Fibroblast of mammary gland (primary cell): ENCODE measurements around the gene DCAF10.
"Not testable (repeated sequence)": the region's sequence is repeated elsewhere in the genome, so short reads cannot be mapped to it uniquely, and the experiment has no call there.

Experiments used
- DNase-seq: peaks from one replicate; pipeline ENCODE4 v3.0.0-alpha.2; 2010; ENCODE audit warnings: low read depth
- H3K4me3 ChIP-seq: 2 replicates; pipeline ENCODE4 v1.5.1; 2011; ENCODE audit warnings: low read depth, mild to moderate bottlenecking, low read length, moderate library complexity; ENCODE audit not compliant: control insufficient read depth
- CTCF ChIP-seq: conservative IDR thresholded peaks from 2 replicates; pipeline ENCODE4 v1.5.1; 2011; ENCODE audit warnings: low read depth, low read length, inconsistent platforms; ENCODE audit not compliant: control insufficient read depth, insufficient read depth

DCAF10 gene

GRCh38 chr9:37760416-37761161 is 40.0 kb upstream of the DCAF10 start:
- DNase-seq, result peak; percentile 85
- no peak overlapping the region for H3K4me3 ChIP-seq
- TF ChIP-seq CTCF, result no peak

DNA sequence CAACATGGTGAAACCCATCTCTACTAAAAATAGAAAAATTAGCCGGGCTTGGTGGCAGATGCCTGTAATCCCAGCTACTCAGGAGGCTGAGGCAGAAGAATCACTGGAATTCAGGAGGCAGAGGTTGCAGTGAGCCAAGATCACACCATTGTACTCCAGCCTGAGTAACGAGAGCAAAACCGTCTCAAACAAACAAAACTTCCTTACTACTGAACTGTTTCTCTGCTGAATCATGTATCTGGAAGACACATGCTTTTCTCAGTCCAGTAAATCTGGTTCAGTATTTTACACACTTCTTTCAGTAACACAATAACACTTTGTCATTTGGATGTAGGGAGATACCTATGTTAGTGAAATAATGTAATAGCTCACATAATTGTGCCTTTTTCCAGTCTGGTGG is 39.1 kb upstream of the DCAF10 start:
- no peak overlapping the region for H3K4me3 ChIP-seq
- DNase-seq, result peak; percentile 61
- no peak for TF ChIP-seq CTCF

DNA sequence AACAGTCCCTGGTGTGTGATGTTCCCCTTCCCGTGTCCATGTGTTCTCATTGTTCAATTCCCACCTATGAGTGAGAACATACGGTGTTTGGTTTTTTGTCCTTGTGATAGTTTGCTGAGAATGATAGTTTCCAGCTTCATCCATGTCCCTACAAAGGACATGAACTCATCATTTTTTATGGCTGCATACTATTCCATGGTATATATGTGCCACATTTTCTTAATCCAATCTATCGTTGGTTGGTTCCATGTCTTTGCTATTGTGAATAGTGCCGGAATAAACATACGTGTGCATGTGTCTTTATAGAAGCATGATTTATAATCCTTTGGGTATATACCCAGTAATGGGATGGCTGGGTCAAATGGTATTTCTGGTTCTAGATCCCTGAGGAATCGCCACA is 35.3 kb upstream of the DCAF10 start:
- not testable (repeated sequence) for DNase-seq, H3K4me3 ChIP-seq

- TF ChIP-seq CTCF, result no peak
- no peak overlapping the region for H3K4me3 ChIP-seq
- DNase-seq, result no peak
These were observed 31.3 kb upstream of the DCAF10 start for GRCh38 chr9:37769306-37769705.

DNA sequence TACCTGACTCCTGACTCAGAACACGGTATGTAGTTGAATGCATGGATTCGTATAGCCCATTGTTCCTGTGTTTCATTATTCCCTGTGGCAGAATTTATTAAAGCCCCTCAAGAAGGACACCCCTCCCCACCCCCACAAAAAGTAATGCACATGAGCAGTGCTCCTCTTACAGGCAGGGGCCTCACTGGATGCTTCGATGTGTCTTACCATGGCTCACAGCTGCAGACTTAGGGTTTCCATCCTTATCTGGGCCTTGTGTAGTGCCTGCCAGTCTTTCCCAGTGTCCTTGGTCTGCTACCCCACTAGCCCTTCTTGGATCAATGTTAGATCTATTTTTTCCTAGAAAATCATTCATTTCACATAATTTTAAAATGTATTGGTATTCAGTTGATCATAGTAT is 30.6 kb upstream of the DCAF10 start:
- TF ChIP-seq CTCF, result no peak
- DNase-seq, result no peak
- no peak overlapping the region for H3K4me3 ChIP-seq

DNA sequence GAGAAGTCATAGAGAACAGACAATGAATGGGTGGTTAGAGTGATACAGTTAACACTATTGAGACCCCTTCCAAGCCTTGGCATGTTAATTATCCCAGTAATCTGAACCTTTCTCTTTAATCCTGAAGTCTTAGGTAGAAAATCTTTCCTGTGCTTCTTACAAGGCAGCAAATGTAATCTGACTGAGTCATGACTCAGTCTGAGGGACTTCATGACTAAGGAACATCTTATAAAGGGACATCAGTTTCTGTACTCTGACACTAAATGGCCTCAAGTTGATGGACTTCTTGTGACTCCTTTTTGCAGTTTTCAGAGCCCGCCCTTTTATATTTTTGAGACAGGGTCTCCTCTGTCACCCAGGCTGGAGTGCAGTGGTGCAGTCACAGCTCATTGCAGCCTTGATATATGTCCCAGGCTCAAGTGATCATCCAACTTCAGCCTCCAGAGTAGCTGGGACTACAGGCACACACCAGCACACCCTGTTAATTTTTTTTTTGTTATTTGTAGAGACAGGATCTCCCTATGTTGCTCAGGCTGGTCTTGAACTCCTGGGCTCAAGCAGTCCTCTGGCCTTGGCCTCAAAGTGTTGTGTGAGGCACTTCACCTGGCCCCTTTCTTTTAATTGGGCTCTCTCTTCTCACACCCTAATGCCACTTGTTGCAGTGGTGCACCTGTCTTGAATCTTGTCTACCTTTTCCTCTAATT is 25.2 kb upstream of the DCAF10 start:
- peak; percentile 33 for DNase-seq
- H3K4me3 ChIP-seq, result no peak overlapping the region
- TF ChIP-seq CTCF, result no peak

- TF ChIP-seq CTCF, result no peak
- no peak overlapping the region for H3K4me3 ChIP-seq
- DNase-seq, result peak; percentile 59
These were observed 24.3 kb upstream of the DCAF10 start for GRCh38 chr9:37776328-37776727.
